GM21390 (cell line): ENCODE data around the gene TBL2.
"Not testable (repeated sequence)": the region's sequence is repeated elsewhere in the genome, so short reads cannot be mapped to it uniquely, and the experiment has no call there.

Source experiments
- ATAC-seq: cut with Tn5 transposase; IDR thresholded peaks from one replicate; pipeline ENCODE4 v1.9.1; 2021; ENCODE audit not compliant: unreplicated experiment

TBL2 gene, protein sequence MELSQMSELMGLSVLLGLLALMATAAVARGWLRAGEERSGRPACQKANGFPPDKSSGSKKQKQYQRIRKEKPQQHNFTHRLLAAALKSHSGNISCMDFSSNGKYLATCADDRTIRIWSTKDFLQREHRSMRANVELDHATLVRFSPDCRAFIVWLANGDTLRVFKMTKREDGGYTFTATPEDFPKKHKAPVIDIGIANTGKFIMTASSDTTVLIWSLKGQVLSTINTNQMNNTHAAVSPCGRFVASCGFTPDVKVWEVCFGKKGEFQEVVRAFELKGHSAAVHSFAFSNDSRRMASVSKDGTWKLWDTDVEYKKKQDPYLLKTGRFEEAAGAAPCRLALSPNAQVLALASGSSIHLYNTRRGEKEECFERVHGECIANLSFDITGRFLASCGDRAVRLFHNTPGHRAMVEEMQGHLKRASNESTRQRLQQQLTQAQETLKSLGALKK

GRCh38 chr7:73578342-73579128 is at the start of gene TBL2:
Gene TBL2, minus strand, starts transcription at chr7:73578579. Its CDS starts 30 bp downstream, at chr7:73578549.
- ATAC-seq = peak; percentile 86

DNA sequence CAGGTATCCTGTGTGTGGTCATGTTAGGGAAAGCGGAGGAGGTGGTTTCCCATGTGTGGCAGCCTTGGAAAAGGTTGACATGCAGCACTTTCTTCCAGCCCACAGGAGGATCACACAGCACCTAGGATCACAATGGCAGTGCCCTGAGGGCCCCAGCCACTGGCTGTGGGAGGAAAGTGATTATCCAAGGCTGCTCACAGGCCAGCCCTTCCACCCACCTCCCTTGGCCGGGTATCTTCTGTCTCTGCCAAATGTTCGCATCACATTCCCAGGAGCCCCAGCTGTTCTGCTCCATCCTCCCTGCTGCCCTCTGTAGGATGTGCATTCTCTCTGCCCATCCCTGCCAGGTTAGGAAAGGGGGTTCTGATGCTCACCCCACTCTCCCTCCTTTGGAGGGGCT is 48.4 kb upstream of the TBL2 start:
- no peak for ATAC-seq

DNA sequence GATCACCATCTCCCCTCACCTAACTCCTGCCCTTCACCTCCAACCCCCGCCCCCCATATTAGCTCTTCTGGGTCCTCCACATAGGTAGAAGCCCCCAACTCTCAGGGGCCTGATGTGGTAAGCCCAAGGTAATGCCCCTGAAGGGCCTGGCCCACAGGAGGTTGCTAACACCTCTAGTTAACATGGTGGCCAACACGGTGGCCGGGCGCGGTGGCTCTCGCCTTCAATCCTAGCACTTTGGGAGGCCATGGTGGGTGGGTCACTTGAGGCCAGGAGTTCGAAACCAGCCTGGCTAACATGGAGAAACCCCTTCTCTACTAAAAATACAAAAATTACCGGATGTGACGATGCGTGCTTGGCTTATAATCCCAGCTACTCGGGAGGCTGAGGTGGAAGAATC is 46.9 kb upstream of the TBL2 start:
- ATAC-seq = no peak

DNA sequence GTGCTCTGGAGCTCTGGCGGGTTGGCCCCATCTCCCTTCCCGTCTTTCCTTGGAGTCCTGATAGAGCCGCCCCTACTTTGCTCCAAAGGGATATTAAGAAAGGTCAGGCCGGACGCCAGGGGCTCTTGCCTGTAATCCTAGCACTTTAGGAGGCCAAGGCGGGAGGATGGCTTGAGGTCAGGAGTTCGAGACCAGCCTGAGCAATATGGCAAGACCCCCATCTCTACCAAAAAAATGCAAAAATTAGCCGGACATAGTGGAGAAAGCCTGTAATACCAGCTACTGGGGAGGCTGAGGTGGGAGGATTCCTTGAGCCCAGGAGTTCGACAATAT is 46.3 kb upstream of the TBL2 start:
- no peak for ATAC-seq

- no peak for ATAC-seq
Observed at GRCh38 chr7:73623798-73624668, 45.7 kb upstream of the TBL2 start, which contains the start of gene MLXIPL. Gene MLXIPL, minus strand, starts transcription at chr7:73624522. Its CDS starts 30 bp downstream, at chr7:73624492.

DNA sequence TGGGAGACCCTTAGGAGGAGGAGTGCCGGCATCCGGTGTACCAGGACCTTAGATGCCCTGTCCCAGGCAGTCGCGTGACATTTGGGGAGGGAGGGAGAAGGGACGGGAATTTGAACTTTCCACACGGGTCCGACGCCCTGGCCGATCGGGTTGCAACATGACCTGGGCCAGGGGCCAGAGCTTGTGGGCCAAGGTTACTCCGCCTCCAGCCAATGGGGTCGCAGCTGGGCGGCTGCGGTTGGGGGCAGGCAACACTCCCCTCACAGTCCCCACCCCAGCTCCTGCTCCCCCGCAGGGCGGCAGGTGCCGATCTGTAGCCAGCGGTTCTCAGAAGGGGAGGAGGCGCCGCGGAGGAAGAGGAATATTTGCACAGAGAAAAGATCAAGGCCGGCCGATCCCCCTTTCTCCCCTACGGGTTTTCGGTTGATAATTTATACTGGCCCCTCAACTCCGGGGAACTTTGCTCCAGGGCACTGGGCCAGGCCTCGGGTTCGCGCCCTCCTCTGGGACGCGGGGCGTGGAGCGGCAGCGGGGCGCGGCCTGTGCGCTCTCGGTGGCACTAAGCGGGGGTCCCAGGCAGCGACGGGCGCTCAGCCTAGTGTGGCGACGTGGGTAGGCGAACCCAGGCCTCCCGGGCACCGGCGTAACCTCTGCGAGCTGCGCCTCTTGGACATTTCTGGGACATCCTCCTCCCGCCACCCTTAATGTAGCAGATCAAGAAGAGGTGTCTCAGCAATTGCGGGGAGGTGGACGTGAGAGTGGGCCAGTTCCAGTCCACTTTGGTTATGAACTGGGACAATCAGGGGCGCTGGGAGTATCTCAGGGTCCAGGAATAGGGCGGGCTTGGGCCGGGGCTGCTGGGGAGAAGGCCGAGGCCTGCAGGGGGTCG is 44.8 kb upstream of the TBL2 start:
- ATAC-seq = no peak

GRCh38 chr7:73622527-73622908 is 44.1 kb upstream of the TBL2 start:
- no peak for ATAC-seq

DNA sequence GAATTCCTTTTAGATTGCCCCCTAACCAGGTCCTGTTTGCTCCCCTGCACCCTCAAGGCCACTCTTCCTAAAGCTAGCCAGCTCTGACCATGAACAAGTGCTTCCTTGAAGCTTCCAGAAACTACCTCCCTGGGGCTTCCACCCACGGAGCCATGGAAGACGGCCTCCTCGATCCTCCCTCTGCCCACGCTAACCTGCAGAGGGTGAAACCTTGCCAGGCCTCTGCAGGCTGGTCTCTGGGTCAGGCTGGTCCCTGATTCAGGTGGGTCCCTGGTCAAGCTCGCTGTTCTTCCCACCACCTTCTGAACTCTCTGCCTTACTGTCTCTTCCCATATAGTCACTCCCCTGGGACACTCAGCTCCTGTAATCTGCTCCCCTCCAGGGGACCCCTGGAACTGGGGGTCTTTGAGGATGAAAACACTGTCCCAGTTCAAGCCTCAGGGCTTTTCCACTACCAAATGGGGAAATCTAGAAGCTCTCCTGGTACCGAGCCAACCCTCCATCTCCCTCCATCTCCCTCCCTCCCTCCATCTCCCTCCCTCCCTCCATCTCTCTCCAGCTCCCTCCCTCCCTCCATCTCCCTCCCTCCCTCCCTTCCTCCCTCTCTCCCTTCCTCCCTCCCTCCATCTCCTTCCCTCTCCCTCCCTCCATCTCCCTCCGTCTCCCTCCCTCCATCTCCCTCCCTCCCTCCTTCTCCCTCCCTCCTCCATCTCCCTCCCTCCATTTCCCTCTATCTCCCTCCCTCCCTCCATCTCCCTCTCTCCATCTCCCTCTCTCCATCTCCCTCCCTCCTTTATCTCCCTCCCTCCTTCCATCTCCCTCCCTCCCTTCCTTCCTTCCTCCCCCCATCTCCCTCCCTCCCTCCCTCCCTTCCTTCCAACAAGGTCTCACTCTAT is 43.0 kb upstream of the TBL2 start:
- ATAC-seq = no peak

- not testable (repeated sequence) for ATAC-seq
Observed at GRCh38 chr7:73619394-73619793, 41.0 kb upstream of the TBL2 start.

GRCh38 chr7:73618538-73618937 is 40.2 kb upstream of the TBL2 start:
- ATAC-seq = no peak

- ATAC-seq = not testable (repeated sequence)
Observed at GRCh38 chr7:73617520-73617919, 39.1 kb upstream of the TBL2 start.

- no peak for ATAC-seq
Observed at GRCh38 chr7:73615886-73616285, 37.5 kb upstream of the TBL2 start.

- not testable (repeated sequence) for ATAC-seq
Observed at GRCh38 chr7:73614937-73615336, 36.6 kb upstream of the TBL2 start.

GRCh38 chr7:73613954-73614735 is 35.8 kb upstream of the TBL2 start:
- ATAC-seq = no peak

GRCh38 chr7:73612598-73613269 is 34.4 kb upstream of the TBL2 start:
- ATAC-seq = no peak

- no peak for ATAC-seq
Observed at GRCh38 chr7:73611017-73611555, 32.7 kb upstream of the TBL2 start.

- ATAC-seq = no peak
Observed at GRCh38 chr7:73610105-73610504, 31.7 kb upstream of the TBL2 start.

- not testable (repeated sequence) for ATAC-seq
Observed at GRCh38 chr7:73607692-73607983, 29.3 kb upstream of the TBL2 start.
